ENCODE data around the gene ULK4. TPM values are rescaled to one million over a fixed set of nuclear protein-coding genes. Genes with fewer than 3 reads are reported as not detected.

Gene ULK4
- total RNA-seq, 1 experiment from 2014 or later: 6.3 TPM

DNA sequence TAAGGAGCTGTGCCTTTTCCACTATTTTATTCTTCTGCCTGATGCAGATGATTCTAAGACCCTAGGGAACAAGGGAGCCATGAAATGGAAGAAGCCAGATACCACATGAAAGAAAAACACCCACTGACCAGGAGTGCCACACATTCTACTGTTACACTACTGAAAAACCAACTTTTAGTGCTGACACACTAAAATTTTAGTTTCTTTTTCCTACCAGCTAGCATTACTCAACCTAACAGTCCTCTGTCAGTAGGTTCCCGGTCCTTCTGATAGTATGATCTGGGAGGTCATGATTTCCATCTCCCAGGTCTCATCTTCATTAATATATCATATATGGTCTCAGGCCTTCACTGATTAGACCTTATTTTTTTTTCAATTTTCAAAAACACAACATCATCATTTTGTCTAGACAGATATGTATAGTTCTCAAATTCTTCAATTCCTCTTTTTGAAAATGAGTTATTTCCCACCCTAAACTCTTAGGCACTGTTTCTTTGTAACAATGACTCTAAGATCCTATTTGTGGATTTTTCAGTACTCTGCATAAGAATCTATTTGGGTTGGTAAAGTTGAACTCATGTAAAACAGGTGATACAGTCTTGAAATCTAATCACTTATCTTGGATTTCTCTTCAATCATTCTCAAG lies 440.8 kb downstream of the ULK4 start:
- H2AFZ ChIP-seq (ENCODE audit: low read depth, low read length, poor library complexity, severe bottlenecking): no peak overlapping the region
- TF ChIP-seq YY1 (IDR thresholded peaks at IDR 0.05; ENCODE audit: extremely low read depth, insufficient replicate concordance, low read depth, low read length) (no peak), ELF1 (IDR thresholded peaks at IDR 0.05; ENCODE audit: borderline replicate concordance, low read depth) (no peak), CBX3 (IDR thresholded peaks at IDR 0.05; ENCODE audit: low read depth) (no peak), CEBPB (IDR thresholded peaks at IDR 0.05; ENCODE audit: low read depth) (no peak), RAD21 (IDR thresholded peaks at IDR 0.05; ENCODE audit: low read depth) (no peak), POLR2AphosphoS5 (IDR thresholded peaks at IDR 0.05; ENCODE audit: low read depth, low read length) (no peak), ZNF274 (IDR thresholded peaks at IDR 0.05; ENCODE audit: low read depth, low read length) (no peak)
- TF ChIP-seq, protein P1, sequence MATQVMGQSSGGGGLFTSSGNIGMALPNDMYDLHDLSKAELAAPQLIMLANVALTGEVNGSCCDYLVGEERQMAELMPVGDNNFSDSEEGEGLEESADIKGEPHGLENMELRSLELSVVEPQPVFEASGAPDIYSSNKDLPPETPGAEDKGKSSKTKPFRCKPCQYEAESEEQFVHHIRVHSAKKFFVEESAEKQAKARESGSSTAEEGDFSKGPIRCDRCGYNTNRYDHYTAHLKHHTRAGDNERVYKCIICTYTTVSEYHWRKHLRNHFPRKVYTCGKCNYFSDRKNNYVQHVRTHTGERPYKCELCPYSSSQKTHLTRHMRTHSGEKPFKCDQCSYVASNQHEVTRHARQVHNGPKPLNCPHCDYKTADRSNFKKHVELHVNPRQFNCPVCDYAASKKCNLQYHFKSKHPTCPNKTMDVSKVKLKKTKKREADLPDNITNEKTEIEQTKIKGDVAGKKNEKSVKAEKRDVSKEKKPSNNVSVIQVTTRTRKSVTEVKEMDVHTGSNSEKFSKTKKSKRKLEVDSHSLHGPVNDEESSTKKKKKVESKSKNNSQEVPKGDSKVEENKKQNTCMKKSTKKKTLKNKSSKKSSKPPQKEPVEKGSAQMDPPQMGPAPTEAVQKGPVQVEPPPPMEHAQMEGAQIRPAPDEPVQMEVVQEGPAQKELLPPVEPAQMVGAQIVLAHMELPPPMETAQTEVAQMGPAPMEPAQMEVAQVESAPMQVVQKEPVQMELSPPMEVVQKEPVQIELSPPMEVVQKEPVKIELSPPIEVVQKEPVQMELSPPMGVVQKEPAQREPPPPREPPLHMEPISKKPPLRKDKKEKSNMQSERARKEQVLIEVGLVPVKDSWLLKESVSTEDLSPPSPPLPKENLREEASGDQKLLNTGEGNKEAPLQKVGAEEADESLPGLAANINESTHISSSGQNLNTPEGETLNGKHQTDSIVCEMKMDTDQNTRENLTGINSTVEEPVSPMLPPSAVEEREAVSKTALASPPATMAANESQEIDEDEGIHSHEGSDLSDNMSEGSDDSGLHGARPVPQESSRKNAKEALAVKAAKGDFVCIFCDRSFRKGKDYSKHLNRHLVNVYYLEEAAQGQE (IDR thresholded peaks at IDR 0.05; ENCODE audit: low read depth): no peak
- TF ChIP-seq, protein P2, sequence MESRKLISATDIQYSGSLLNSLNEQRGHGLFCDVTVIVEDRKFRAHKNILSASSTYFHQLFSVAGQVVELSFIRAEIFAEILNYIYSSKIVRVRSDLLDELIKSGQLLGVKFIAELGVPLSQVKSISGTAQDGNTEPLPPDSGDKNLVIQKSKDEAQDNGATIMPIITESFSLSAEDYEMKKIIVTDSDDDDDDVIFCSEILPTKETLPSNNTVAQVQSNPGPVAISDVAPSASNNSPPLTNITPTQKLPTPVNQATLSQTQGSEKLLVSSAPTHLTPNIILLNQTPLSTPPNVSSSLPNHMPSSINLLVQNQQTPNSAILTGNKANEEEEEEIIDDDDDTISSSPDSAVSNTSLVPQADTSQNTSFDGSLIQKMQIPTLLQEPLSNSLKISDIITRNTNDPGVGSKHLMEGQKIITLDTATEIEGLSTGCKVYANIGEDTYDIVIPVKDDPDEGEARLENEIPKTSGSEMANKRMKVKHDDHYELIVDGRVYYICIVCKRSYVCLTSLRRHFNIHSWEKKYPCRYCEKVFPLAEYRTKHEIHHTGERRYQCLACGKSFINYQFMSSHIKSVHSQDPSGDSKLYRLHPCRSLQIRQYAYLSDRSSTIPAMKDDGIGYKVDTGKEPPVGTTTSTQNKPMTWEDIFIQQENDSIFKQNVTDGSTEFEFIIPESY (IDR thresholded peaks at IDR 0.05; ENCODE audit: extremely low read depth, insufficient replicate concordance, low read length): no peak
- H3K27ac ChIP-seq (ENCODE audit: low read depth, low read length): no peak overlapping the region
- no TSS peak for BruUV-seq (replicated peaks)
- H4K20me1 ChIP-seq (ENCODE audit: insufficient read depth): no peaks in the 10 kb centered on the region
- H3K9ac ChIP-seq (ENCODE audit: low read length): no peak overlapping the region
- H3K4me1 ChIP-seq (ENCODE audit: control insufficient read depth in 1 of 2, insufficient read depth in 2 of 2, low read length in 2 of 2): no peaks in the 10 kb centered on the region
- no peaks in the 10 kb centered on the region for H3K27me3 ChIP-seq (ENCODE audit: insufficient read depth, low read length)
- intact Hi-C loops (cut with micrococcal nuclease): no loop called here
- no peaks in the 10 kb centered on the region for H3K79me2 ChIP-seq (ENCODE audit: insufficient read depth, low read length)
- no peak overlapping the region for H3K4me3 ChIP-seq (replicated peaks in 1 of 2; ENCODE audit: low read depth in 1 of 2, low read length in 2 of 2)
- no peak for DNase-seq (ENCODE audit: low read depth, low spot score)
- no peaks in the 10 kb centered on the region for H3K9me3 ChIP-seq (ENCODE audit: control insufficient read depth in 1 of 2, insufficient read depth in 1 of 2, low read depth in 1 of 2, low read length in 2 of 2)
- H3K4me2 ChIP-seq (ENCODE audit: low read length): no peak overlapping the region
- H3K36me3 ChIP-seq (ENCODE audit: control insufficient read depth in 1 of 2, insufficient read depth in 2 of 2, low read length in 2 of 2): no peaks in the 10 kb centered on the region
- ATAC-seq: no peak
- ChIA-PET RAD21 (ENCODE audit: low non-redundant PET in 1 of 2, low total read pairs in 2 of 2, uncharacterized antibody in 2 of 2, unreplicated experiment in 2 of 2) (no interaction called here), CTCF (no interaction called here), POLR2A (no interaction called here)
- no peaks in the 10 kb centered on the region for H3K9me2 ChIP-seq (ENCODE audit: insufficient read depth)
